B cell (primary cell): ENCODE results near the gene MTHFD1L.

Experiments used
- EZH2 ChIP-seq: IDR thresholded peaks from 2 replicates; pipeline ENCODE4 v1.6.1; 2012; ENCODE audit warnings: borderline replicate concordance, low read depth, mild to moderate bottlenecking, moderate library complexity, low read length; ENCODE audit not compliant: insufficient read depth, poor library complexity, severe bottlenecking
- TF ChIP-seq, protein P1 (sequence below): fragments of 200-600 bp; IDR thresholded peaks from one replicate; pipeline ENCODE4 v1.8.0; 2022; ENCODE audit warnings: antibody characterized with exemption, mild to moderate bottlenecking

DNA sequence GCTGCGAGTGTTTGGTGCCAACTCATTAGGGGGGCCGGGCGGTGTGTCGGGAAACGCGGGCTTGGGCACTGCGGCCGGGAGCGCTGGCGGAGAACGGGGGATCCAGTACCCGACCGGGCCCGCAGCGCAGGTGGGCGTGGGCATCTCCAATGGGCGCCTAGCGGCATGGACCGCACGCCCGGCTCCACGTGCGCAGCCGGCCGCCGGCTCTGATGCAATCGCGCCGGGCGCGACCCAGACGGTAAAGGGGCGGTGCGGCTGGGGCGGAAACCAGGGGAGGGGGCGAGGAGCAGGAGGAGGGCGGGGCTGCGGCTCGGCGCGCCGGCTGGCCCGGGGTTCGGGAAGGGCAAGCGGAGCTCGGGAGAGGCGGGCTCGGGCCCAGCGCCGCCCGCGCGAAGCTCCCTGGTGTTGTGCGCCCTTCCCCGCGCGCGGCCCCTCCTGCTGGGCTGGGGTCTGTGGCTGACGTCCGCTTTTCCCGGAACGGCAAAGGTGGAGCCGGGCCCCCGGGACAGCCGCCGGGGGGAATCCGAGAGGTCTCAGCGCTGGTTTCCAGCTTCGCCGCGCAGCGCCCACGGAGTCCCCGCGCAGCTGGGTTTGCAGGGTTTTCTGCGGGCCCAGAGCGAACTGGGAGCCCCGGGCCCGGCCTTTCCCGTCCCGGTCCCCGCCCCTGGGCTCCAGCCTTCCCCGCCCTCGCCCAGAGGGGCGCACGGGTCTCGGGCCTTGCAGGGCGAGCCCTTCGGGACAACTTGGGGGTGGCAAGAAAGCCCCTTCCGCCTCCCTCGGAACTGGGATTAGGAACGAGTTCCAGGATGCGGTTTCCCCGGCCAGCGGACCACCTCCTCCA, 867 bp downstream of the MTHFD1L start:
- TF ChIP-seq, protein P1, sequence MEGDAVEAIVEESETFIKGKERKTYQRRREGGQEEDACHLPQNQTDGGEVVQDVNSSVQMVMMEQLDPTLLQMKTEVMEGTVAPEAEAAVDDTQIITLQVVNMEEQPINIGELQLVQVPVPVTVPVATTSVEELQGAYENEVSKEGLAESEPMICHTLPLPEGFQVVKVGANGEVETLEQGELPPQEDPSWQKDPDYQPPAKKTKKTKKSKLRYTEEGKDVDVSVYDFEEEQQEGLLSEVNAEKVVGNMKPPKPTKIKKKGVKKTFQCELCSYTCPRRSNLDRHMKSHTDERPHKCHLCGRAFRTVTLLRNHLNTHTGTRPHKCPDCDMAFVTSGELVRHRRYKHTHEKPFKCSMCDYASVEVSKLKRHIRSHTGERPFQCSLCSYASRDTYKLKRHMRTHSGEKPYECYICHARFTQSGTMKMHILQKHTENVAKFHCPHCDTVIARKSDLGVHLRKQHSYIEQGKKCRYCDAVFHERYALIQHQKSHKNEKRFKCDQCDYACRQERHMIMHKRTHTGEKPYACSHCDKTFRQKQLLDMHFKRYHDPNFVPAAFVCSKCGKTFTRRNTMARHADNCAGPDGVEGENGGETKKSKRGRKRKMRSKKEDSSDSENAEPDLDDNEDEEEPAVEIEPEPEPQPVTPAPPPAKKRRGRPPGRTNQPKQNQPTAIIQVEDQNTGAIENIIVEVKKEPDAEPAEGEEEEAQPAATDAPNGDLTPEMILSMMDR: no peak
- no peak for TF ChIP-seq EZH2
